WERI-Rb-1 (cell line): Measurements from ENCODE around the gene TOX2.

Experiments
- DNase-seq: peaks from one replicate; pipeline ENCODE4 v3.0.0-alpha.2; 2020
- H3K27ac ChIP-seq: fragments of 250-450 bp; sonication (Bioruptor Pico); 2 replicates; pipeline ENCODE4 v1.5.1; 2020; ENCODE audit warnings: mild to moderate bottlenecking, moderate library complexity
- H3K27me3 ChIP-seq: fragments of 250-450 bp; sonication (Bioruptor Pico); 2 replicates; pipeline ENCODE4 v1.5.1; 2021; ENCODE audit warnings: mild to moderate bottlenecking, low read depth, moderate library complexity; ENCODE audit not compliant: insufficient read depth, severe bottlenecking
- H3K36me3 ChIP-seq: fragments of 250-450 bp; sonication (Bioruptor Pico); 2 replicates; pipeline ENCODE4 v1.5.1; 2020; ENCODE audit warnings: mild to moderate bottlenecking, moderate library complexity
- H3K4me3 ChIP-seq: 2 replicates; pipeline ENCODE4 v1.5.1; 2011; ENCODE audit warnings: low read depth, mild to moderate bottlenecking, control low read depth, low read length
- H3K9me3 ChIP-seq: fragments of 250-450 bp; sonication (Bioruptor Pico); 2 replicates; pipeline ENCODE4 v1.5.1; 2021; ENCODE audit warnings: mild to moderate bottlenecking, moderate library complexity; ENCODE audit not compliant: severe bottlenecking
- TF ChIP-seq, protein P1 (sequence below): IDR thresholded peaks from 2 replicates; pipeline ENCODE4 v1.5.1; 2011; ENCODE audit warnings: low read depth, mild to moderate bottlenecking, control low read depth, inconsistent platforms, low read length

Gene TOX2

GRCh38 chr20:43894491-43894890 lies 20.2 kb upstream of the TOX2 start:
- Histone ChIP-seq H3K36me3 (no peaks in the 10 kb centered on the region), H3K4me3 (no peak overlapping the region), H3K27me3 (peaks cover 81% of the 10 kb centered on the region), H3K9me3 (peaks cover 9% of the 10 kb centered on the region), H3K27ac (no peak overlapping the region)
- TF ChIP-seq, protein P1, sequence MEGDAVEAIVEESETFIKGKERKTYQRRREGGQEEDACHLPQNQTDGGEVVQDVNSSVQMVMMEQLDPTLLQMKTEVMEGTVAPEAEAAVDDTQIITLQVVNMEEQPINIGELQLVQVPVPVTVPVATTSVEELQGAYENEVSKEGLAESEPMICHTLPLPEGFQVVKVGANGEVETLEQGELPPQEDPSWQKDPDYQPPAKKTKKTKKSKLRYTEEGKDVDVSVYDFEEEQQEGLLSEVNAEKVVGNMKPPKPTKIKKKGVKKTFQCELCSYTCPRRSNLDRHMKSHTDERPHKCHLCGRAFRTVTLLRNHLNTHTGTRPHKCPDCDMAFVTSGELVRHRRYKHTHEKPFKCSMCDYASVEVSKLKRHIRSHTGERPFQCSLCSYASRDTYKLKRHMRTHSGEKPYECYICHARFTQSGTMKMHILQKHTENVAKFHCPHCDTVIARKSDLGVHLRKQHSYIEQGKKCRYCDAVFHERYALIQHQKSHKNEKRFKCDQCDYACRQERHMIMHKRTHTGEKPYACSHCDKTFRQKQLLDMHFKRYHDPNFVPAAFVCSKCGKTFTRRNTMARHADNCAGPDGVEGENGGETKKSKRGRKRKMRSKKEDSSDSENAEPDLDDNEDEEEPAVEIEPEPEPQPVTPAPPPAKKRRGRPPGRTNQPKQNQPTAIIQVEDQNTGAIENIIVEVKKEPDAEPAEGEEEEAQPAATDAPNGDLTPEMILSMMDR: no peak
- no peak for DNase-seq

GRCh38 chr20:43895235-43895634 lies 19.4 kb upstream of the TOX2 start:
- no peaks in the 10 kb centered on the region for H3K36me3 ChIP-seq
- peaks cover 81% of the 10 kb centered on the region for H3K27me3 ChIP-seq
- TF ChIP-seq, protein P1: no peak
- H3K4me3 ChIP-seq: no peak overlapping the region
- DNase-seq: no peak
- peaks cover 4% of the 10 kb centered on the region for H3K9me3 ChIP-seq
- H3K27ac ChIP-seq: no peak overlapping the region

GRCh38 chr20:43899274-43900120 lies 15.2 kb upstream of the TOX2 start:
- no peak overlapping the region for H3K4me3 ChIP-seq
- TF ChIP-seq, protein P1: no peak
- no peak for DNase-seq
- H3K27ac ChIP-seq: no peak overlapping the region
- no peaks in the 10 kb centered on the region for H3K9me3 ChIP-seq
- peaks cover 91% of the 10 kb centered on the region for H3K27me3 ChIP-seq
- no peaks in the 10 kb centered on the region for H3K36me3 ChIP-seq

DNA sequence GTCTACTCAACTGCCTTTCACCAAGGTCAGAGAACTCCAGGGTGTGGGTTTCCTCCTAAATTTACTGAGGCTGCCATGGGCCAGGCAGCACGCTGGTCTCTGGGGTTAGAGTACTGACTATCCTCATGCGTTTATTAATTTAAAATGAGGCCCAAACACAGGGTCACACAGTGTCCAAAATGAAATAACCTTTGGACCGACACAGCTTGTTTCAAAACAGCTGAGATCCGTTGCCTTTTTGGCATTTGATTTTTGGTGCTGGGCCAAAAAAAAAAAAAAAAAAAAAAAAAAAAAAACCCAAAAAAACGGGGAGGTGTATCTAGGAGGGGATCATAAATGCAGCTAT lies 14.6 kb upstream of the TOX2 start:
- Histone ChIP-seq H3K27ac (no peak overlapping the region), H3K27me3 (peaks cover 90% of the 10 kb centered on the region), H3K9me3 (no peaks in the 10 kb centered on the region), H3K4me3 (no peak overlapping the region), H3K36me3 (no peaks in the 10 kb centered on the region)
- no peak for DNase-seq
- TF ChIP-seq, protein P1: no peak

GRCh38 chr20:43900496-43900895 lies 14.2 kb upstream of the TOX2 start:
- TF ChIP-seq, protein P1: no peak
- no peaks in the 10 kb centered on the region for H3K36me3 ChIP-seq
- no peak for DNase-seq
- H3K27me3 ChIP-seq: peaks cover 90% of the 10 kb centered on the region
- no peaks in the 10 kb centered on the region for H3K9me3 ChIP-seq
- H3K27ac ChIP-seq: no peak overlapping the region
- no peak overlapping the region for H3K4me3 ChIP-seq

- TF ChIP-seq, protein P1: no peak
- no peaks in the 10 kb centered on the region for H3K9me3 ChIP-seq
- no peak for DNase-seq
- peaks cover 85% of the 10 kb centered on the region for H3K27me3 ChIP-seq
- no peak overlapping the region for H3K27ac ChIP-seq
- H3K36me3 ChIP-seq: no peaks in the 10 kb centered on the region
- no peak overlapping the region for H3K4me3 ChIP-seq
These were observed 13.4 kb upstream of the TOX2 start for GRCh38 chr20:43901296-43901695.
